GM18520 (cell line): ENCODE measurements around the gene RNF130.

Experiments
- ATAC-seq: cut with Tn5 transposase; IDR thresholded peaks from one replicate; pipeline ENCODE4 v1.9.1; 2021; ENCODE audit not compliant: unreplicated experiment

The RNF130 gene

GRCh38 chr5:180086816-180087399 lies 15.3 kb upstream of the RNF130 start:
- ATAC-seq = no peak

DNA sequence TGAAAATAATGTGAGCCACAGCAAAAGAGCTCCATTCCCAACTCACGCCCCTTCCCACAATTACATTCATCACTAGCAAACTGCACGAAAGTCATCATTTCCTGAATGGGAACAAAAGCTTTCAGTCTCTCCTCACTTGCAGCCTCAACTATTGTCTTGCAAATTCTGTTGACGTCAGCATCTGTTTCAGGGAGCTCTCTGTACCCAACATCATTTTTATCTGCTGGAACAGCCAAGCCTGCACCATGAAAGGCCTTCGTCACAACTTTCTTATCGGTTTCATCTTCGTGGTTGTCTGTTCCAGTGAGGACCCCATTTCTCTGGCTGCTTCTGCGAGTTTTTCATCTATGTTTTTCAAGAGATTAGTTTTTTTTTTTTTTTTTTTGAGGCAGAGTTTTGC lies 14.3 kb upstream of the RNF130 start:
- no peak for ATAC-seq

GRCh38 chr5:180084638-180085561 lies 13.3 kb upstream of the RNF130 start:
- ATAC-seq = no peak

GRCh38 chr5:180083529-180084060 lies 12.0 kb upstream of the RNF130 start:
- ATAC-seq = no peak

DNA sequence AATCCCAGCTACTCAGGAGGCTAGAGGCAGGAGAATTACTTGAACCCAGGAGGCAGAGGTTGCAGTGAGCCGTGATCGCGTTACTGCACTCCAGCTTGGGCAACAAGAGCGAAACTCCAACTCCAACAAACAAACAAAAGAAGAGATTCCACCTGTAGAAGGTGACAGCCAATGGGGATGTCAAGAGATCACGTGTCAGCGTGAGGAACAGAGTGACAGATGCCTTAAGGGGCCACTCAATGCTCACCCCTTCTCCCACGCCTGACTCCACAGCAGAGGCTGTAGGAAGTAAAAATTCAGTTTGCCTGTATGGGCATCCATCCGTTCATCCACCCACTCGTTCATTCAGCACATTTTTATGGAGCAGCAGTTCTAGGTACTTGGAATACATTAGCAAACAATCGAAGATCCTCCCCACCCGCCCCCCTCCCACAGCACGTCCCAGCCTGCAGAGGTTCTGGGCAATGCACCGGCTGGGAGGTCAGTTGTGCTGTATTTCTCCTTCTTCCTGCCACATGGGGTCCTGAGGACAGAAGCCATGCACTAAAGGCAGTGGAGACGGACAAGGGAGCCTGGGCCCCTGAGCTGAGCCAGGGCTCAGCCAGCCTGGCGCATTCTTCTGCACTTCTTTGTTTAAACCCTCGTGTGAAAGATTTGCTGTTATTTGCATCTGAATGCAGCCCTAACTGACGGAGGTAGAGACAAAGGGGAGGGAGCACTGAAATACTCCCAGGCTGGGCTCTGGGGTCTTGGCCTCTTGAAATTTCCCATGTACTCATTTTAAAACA lies 11.3 kb upstream of the RNF130 start:
- no peak for ATAC-seq

DNA sequence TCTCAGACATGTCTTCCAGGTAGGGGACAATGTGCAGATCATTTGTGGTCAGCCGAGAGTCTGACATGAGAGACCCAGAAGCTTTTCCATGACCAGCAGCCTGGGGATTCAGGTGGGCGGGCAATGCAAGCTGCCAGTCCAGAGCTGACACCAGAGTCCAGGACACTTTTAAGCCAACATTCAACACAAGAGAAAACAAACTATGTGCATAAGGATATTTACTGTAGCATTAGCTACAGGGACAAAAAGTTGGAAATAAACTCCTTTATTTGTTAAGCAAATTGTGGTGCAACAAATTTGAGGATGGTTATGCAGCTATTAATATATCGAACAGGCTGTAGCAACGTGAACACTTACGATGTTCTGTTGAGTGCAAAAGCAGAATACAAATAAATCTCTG lies 9.9 kb upstream of the RNF130 start:
- no peak for ATAC-seq

DNA sequence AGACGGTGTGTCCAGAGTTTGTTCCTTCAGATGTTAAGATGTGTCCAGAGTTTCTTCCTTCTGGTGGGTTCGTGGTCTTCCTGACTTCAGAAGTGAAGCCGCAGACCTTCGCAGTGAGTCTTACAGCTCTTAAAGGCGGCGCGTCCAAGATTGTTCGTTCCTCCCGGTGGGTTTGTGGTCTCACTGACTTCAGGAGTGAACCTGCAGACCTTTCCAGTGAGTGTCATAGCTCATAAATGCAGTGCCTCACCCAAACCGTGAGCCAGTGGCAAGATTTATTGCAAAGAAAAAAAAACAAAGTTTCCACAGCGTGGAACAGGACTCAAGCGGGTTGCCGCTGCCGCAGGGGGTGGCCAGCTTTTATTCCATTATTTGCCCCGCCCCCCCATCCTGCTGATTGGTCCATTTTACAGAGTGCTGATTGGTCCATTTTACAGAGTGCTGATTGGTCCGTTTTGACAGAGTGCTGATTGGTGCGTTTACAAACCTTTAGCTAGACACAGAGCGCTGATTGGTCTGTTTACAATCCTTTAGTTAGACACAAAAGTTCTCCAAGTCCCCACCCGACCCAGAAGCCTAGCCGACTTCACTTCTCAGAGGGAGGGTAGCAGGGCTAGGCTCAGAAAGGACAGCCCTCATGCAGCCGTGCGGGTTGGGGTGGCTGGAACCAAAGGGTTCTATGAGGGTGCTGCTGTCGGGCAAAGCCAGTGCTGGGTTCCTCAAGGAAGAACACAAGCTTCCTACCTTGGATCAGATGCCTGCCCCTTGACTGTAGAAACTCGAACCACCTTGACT lies 9.1 kb upstream of the RNF130 start:
- ATAC-seq = no peak

DNA sequence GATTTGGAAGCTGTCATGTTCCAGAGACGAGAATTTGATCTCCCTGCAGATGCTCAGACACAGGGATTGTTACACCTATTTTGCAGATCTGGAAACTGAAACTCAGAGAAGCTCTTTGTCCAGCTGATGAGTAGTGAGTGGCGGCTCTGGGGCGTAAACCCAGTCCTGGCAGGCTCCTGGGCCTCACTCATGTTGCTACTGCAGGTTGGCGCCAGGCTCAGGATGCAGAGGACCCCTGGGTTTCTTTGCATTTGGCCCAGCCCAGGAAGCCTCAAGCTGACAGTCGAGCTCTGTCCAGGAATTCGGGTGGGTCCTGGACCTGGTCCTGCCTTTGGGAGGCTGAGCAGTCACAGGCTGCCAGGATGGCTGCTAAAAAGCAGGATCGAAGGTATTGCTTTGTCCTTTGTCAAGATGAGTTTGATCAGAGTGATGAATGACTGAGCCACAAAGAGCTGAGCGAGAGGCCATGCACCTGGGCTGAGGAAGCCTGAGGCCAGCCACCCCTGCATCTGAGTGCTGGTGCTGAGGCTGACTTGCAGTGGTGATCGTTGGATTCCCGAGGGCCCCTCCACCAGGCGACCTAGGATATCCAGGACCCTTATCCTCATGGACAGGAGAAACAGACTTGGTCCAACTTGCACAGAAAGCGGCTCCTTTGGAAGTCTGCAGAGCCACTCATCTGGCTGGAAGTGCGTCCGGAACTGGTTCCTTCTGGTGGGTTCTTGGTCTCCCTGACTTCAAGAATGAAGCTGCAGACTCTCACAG lies 8.3 kb upstream of the RNF130 start:
- ATAC-seq = no peak

DNA sequence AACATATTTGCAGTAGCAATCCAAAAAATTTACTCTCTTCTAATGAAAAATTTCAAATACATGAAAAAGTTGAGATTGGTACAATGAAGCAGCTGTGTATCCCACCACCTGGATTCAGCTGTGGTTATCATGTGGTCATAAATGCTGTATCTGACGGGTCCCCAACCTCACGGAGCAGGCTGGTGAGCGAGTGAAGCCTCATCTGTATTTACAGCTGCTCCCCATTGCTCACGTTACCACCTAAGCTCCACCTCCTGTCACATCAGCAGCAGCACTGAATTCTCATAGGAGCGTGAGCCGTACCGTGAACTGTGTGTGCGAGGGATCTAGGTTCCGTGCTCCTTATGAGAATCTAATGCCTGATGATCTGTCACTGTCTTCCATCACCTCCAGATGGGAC lies 6.8 kb upstream of the RNF130 start:
- no peak for ATAC-seq

DNA sequence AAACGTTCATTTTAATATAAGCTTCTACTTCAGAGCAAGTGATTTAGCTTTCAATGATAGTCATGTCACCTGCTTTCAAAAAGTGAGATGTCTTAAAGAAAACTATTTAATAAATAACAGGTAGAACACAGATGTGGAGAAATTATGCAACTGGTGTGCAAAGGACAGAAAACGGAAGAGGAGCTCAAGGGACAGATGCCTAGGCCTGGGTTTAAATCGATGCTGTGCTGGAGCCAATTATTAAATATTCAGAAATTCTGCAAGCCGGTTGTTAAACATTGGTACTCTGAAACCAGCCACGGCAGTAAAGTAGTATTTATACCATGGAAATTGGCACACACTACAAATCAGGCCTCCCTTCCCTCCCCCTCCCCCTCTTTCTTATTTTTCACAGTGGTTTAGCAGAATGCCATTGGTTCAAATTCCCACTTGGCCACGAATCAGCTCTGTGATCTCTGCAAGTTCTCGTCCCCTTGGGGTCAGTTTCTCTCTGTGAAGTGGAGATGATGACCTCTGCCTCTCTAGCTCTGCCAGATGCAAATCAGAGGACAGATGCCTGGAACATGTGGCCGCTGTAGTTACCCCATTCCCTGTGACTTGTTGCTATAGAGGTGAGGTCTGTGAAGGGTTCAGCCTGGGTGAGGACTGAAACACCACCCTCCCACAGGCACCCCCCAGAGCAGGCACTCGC lies 6.2 kb upstream of the RNF130 start:
- ATAC-seq = no peak

- no peak for ATAC-seq
These were observed 4.1 kb upstream of the RNF130 start for GRCh38 chr5:180075703-180076102.

DNA sequence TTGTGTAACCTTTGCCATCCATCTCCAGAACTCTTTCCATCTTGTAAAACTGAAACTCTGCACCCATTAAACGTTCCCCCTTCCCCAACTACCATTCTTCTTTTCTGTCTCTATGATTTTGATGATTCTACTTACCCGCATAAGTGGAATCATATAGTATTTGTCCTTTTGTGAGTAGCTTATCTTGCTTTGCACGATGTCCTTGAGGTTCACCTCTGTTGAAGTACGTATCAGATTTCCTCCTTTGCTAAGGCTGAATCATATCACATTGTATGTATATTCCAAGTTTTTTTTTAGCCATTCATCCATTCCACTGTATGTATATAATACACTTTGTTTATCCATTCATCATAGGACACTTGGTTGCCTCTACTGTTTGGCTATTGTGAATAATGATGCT lies 2.9 kb upstream of the RNF130 start:
- ATAC-seq = no peak

- no peak for ATAC-seq
These were observed 997 bp upstream of the RNF130 start for GRCh38 chr5:180072556-180072955.

- ATAC-seq = no peak
These were observed 643 bp upstream of the RNF130 start for GRCh38 chr5:180072256-180072548.

- no peak for ATAC-seq
These were observed 616 bp downstream of the RNF130 start for GRCh38 chr5:180070756-180071530.

DNA sequence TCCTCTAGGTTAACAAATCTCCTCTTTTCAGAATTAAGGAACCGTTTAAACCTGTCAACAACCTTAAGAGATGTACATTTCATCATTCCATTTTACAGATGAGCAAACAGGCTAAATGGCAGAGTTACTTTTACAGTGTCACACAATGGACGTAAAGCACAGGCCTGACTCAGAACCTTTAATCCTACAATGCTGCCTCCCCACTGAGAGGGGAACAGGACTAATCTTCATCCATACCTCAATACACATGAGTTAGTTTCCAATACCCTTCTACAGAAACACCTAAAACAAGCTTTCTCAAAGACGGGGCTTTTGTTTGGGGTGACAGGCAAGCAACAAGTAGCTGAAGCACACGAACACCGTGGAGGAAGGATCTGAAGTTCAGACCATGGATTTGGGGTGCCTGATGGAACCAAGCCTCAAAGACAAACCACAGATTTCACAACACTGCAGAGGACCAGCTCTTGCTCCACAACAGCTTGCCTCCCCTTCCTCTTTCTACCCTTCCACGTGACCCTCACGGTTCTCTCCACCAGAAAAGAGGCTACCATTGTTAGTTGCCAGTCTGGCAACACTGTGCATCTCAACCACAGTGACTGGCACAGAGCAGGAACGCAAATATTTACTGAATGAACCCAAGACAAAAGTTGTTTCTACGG lies 1.8 kb downstream of the RNF130 start:
- ATAC-seq = no peak

DNA sequence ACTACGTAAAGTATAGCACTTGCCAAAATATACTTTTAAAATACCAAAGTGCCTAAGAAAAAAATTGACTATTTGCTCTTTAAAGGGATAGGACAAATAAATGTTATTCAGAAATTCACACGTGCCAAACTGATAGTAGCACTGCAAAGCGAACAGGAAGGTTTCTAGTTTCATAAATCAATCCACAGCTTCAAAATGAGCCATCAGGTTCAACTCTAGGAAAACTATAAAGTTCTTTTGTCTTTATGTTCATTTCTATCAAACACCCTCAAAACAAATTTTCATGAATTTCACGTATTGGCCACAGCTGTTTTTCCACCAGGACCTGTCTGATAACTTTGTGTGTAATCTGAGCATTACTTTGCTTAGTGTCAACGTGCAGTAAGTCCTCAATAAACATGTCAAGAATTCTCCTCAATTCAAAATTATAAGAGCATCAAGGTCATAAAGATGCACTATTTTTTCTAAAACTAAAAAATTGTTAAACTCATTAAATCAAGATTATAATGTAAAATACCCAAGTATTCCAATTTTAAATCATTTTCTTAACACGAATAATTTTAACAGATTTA lies 3.0 kb downstream of the RNF130 start:
- no peak for ATAC-seq

DNA sequence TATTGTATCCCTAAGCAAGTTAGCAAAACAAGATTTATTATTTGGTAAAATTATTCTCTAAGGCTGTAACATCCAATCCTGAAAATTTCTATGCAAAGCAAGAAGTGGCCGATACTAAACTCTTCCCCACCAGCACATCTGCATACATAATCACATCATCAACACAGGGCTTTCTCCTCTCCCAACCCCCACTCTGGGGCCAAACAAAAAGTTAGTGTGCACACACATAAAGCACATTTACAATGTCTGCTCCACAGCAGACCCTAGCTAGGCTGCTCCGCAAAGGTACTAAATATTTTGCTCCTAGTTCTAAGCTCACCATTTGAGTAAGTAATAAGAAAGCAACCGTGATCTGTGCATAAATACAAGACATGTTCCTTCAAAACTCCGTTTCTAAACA lies 3.6 kb downstream of the RNF130 start:
- no peak for ATAC-seq
